Upper lobe of left lung (tissue), 4 donors: ENCODE results near the gene SCART1.

Source experiments
- EP300 ChIP-seq, 4 donors: sonication (generic); formaldehyde crosslinking; IDR thresholded peaks; one replicate each; pipeline ENCODE4 v1.5.1; 2017; ENCODE audit warnings: antibody characterized with exemption in 4 of 4, control low read depth in 2 of 4
- POLR2A ChIP-seq, 4 donors: fragments of 450-650 bp; IDR thresholded peaks; one replicate each; pipeline ENCODE4 v1.5.1; 2016 to 2017; ENCODE audit warnings: antibody characterized with exemption in 4 of 4, mild to moderate bottlenecking in 2 of 4
- TF ChIP-seq, protein P1 (sequence below), 6 experiments: fragments of 450-650 bp in 4 of 6; fragments of 200-600 bp in 2 of 6; sonication (generic) in 2 of 6; IDR thresholded peaks; one replicate each; pipeline ENCODE4 v1.5.1; 2016 to 2019; ENCODE audit warnings: antibody characterized with exemption in 6 of 6

DNA sequence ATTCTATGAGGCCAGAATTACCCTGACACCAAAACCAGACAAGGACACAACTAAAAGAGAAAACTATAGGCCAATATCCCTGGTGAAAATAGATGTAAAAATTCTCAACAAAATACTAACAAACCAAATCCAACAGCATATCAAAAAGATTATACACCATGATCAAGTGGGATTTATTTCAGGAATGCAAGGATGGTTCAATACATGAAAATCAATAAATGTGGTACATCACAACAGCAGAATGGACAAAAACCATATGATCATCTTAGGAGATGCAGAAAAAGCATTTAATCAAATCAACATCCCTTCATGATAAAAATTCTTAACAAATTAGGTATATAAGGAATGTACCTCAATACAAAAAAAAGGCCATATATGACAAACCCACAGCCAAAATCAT is 5.6 kb upstream of the SCART1 start:
- TF ChIP-seq POLR2A (IDR thresholded peaks at IDR 0.05): no peak
- TF ChIP-seq, protein P1, sequence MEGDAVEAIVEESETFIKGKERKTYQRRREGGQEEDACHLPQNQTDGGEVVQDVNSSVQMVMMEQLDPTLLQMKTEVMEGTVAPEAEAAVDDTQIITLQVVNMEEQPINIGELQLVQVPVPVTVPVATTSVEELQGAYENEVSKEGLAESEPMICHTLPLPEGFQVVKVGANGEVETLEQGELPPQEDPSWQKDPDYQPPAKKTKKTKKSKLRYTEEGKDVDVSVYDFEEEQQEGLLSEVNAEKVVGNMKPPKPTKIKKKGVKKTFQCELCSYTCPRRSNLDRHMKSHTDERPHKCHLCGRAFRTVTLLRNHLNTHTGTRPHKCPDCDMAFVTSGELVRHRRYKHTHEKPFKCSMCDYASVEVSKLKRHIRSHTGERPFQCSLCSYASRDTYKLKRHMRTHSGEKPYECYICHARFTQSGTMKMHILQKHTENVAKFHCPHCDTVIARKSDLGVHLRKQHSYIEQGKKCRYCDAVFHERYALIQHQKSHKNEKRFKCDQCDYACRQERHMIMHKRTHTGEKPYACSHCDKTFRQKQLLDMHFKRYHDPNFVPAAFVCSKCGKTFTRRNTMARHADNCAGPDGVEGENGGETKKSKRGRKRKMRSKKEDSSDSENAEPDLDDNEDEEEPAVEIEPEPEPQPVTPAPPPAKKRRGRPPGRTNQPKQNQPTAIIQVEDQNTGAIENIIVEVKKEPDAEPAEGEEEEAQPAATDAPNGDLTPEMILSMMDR (IDR thresholded peaks at IDR 0.05): no peak
- no peak for TF ChIP-seq EP300 (IDR thresholded peaks at IDR 0.05)
